Tibial artery (tissue), 4 donors: ENCODE measurements around the gene ARHGEF28.

Experiments
- DNase-seq, 2 donors: peaks; one replicate each; pipeline ENCODE4 v3.0.0-alpha.2; 2019
- H3K27ac ChIP-seq, 2 donors: fragments of 200-600 bp; sonication (generic) in 1 of 2; 1 replicate in 1 of 2; 2 replicates in 1 of 2; pipeline ENCODE4 v1.5.1; 2018 to 2019; ENCODE audit warnings: mild to moderate bottlenecking in 1 of 2
- H3K27me3 ChIP-seq, 2 donors: fragments of 200-600 bp; sonication (generic) in 1 of 2; one replicate each; pipeline versions ENCODE4 v1.5.1 to v1.6.0; 2016 to 2019
- H3K36me3 ChIP-seq, 3 donors: fragments of 200-600 bp; sonication (generic) in 2 of 3; one replicate each; pipeline ENCODE4 v1.5.1; 2016 to 2019; ENCODE audit warnings: mild to moderate bottlenecking in 2 of 3
- H3K4me1 ChIP-seq, 4 donors: fragments of 200-600 bp; sonication (generic) in 2 of 4; 1 replicate in 3 of 4; 2 replicates in 1 of 4; pipeline ENCODE4 v1.5.1; 2016 to 2019
- H3K4me3 ChIP-seq, 2 donors: fragments of 200-600 bp; sonication (generic) in 1 of 2; 1 replicate in 1 of 2; 2 replicates in 1 of 2; pipeline ENCODE4 v1.5.1; 2018 to 2019; ENCODE audit warnings: mild to moderate bottlenecking in 2 of 2
- H3K9me3 ChIP-seq, 3 donors: fragments of 200-600 bp; sonication (generic) in 1 of 3; one replicate each; pipeline ENCODE4 v1.5.1; 2016 to 2019
- intact Hi-C: fragments of 100-400 bp; cut with DNase I; formaldehyde crosslinking; loops from one replicate; pipeline ENCODE4 v1.15.0; 2023; ENCODE audit warnings: low total_unique reads
- TF ChIP-seq, protein P1 (sequence below), 2 experiments: fragments of 200-600 bp in 1 of 2; fragments of 450-650 bp in 1 of 2; IDR thresholded peaks; one replicate each; pipeline ENCODE4 v1.5.1; 2017 to 2019; ENCODE audit warnings: antibody characterized with exemption in 2 of 2, mild to moderate bottlenecking in 1 of 2, moderate library complexity in 1 of 2

ARHGEF28 gene

GRCh38 chr5:73789851-73790281, 163.9 kb downstream of the ARHGEF28 start:
- intact Hi-C loops, result no loop called here
- H3K4me3 ChIP-seq, result no peak overlapping the region
- TF ChIP-seq, protein P1, sequence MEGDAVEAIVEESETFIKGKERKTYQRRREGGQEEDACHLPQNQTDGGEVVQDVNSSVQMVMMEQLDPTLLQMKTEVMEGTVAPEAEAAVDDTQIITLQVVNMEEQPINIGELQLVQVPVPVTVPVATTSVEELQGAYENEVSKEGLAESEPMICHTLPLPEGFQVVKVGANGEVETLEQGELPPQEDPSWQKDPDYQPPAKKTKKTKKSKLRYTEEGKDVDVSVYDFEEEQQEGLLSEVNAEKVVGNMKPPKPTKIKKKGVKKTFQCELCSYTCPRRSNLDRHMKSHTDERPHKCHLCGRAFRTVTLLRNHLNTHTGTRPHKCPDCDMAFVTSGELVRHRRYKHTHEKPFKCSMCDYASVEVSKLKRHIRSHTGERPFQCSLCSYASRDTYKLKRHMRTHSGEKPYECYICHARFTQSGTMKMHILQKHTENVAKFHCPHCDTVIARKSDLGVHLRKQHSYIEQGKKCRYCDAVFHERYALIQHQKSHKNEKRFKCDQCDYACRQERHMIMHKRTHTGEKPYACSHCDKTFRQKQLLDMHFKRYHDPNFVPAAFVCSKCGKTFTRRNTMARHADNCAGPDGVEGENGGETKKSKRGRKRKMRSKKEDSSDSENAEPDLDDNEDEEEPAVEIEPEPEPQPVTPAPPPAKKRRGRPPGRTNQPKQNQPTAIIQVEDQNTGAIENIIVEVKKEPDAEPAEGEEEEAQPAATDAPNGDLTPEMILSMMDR (IDR thresholded peaks at IDR 0.05), result no peak

GRCh38 chr5:73791389-73791788, 165.4 kb downstream of the ARHGEF28 start:
- Histone ChIP-seq H3K27me3 (no peaks in the 10 kb centered on the region), H3K27ac (no peak overlapping the region), H3K4me1 (no peaks in the 10 kb centered on the region), H3K36me3 (no peaks in the 10 kb centered on the region), H3K9me3 (no peaks in the 10 kb centered on the region), H3K4me3 (no peak overlapping the region)
- intact Hi-C loops, result no loop called here
- no peak for DNase-seq
- TF ChIP-seq, protein P1 (IDR thresholded peaks at IDR 0.05), result no peak

More at GRCh38 chr5:73789851-73790281, 163.9 kb downstream of the ARHGEF28 start:
- no peak for DNase-seq
- Histone ChIP-seq H3K4me1 (no peaks in the 10 kb centered on the region), H3K27me3 (no peaks in the 10 kb centered on the region), H3K9me3 (no peaks in the 10 kb centered on the region), H3K27ac (no peak overlapping the region), H3K36me3 (no peaks in the 10 kb centered on the region)

- TF ChIP-seq, protein P1 (IDR thresholded peaks at IDR 0.05), result peak; percentile 93 to 97
- Histone ChIP-seq H3K27me3 (no peaks in the 10 kb centered on the region), H3K4me1 (no peaks in the 10 kb centered on the region), H3K9me3 (no peaks in the 10 kb centered on the region), H3K27ac (no peak overlapping the region), H3K4me3 (no peak overlapping the region), H3K36me3 (no peaks in the 10 kb centered on the region)
- DNase-seq, result peak; percentile 73 to 77
- intact Hi-C loops, result no loop called here
Observed at GRCh38 chr5:73792687-73793320, 166.8 kb downstream of the ARHGEF28 start.

- Histone ChIP-seq H3K4me3 (no peak overlapping the region), H3K27ac (no peak overlapping the region), H3K36me3 (no peaks in the 10 kb centered on the region), H3K9me3 (no peaks in the 10 kb centered on the region), H3K4me1 (no peaks in the 10 kb centered on the region), H3K27me3 (no peaks in the 10 kb centered on the region)
- no peak for DNase-seq
- intact Hi-C loops, result loop anchor here (2.0 kb wide), 1 partner anchor 203 kb away; no protein-coding TSS in a partner anchor
- TF ChIP-seq, protein P1 (IDR thresholded peaks at IDR 0.05), result no peak
Observed at GRCh38 chr5:73793911-73794310, 167.9 kb downstream of the ARHGEF28 start.

GRCh38 chr5:73796164-73797131, 170.5 kb downstream of the ARHGEF28 start:
- TF ChIP-seq, protein P1 (IDR thresholded peaks at IDR 0.05), result no peak
- no peaks in the 10 kb centered on the region for H3K4me1 ChIP-seq
- intact Hi-C loops, result no loop called here
- no peaks in the 10 kb centered on the region for H3K9me3 ChIP-seq
- no peak overlapping the region for H3K4me3 ChIP-seq
- H3K36me3 ChIP-seq, result no peaks in the 10 kb centered on the region
- peak in 1 of 2 donors; percentile 32 for DNase-seq
- no peak overlapping the region for H3K27ac ChIP-seq
- no peaks in the 10 kb centered on the region for H3K27me3 ChIP-seq
